ENCODE results near the gene CYTH3. TPM values are rescaled to one million over a fixed set of nuclear protein-coding genes. Genes with fewer than 3 reads are reported as not detected.
A peak's percentile ranks its signal among the peaks of the same experiment; 100 is the strongest.

Gene CYTH3
- total RNA-seq, 5 donors from 2014 or later (not counting 1 experiment from before 2014, with no cell fraction given), result 5.0 to 16.3 (median 12.5) TPM

DNA sequence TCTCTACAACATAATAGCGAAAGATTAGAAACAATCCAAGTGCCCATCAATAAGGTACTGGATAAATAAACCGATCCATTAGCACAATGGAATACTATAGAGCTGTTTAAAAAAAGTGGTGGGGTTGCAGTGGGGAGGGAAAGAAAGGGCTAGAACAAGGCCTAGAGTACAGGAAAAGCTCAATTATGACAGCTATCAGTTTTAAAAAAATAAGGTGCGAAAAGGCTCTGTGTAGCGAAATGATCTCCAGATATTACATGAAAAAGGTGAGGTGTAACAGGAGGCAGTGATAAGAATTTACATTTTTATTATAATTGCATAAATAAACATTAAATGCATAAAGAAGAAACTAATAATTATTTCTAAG, 30.8 kb downstream of the CYTH3 start:
- WGBS (ENCODE audit: insufficient coverage), result no CpG with 5 or more reads among the region's 4 CpGs

DNA sequence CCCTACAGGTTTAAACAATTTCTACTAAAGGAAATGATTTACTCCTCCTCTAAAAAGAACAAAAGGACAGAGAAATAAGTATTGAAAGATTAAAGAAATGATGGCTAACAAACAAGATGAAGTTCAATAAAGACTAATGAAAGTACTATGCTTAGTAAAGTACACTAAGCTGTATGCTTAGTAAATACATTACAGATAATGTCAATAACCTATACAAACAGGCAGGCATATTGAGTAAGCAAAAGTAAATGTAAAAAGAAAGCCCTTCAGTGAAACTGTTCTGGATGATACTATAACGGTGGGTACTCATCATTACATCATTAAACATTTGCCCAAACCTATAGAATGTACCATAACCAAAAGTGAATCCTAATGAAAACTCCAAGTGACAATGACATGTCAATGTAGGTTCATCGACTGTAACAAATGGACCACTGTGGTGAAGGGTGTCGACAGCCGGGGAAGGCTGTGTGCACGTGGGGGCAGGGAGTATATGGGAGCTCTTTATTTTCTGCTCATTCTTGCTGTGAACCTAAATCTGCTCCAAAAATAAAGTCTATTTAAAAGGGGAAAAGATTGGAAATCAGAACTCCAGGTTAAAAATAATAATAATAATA, 34.0 kb downstream of the CYTH3 start:
- Mint-ChIP-seq H3K27me3 (no peaks in the 10 kb centered on the region), H3K36me3 (no peaks in the 10 kb centered on the region), H3K4me3 (no peak overlapping the region), H3K4me1 (peaks cover 18 to 40% (median 25%) of the 10 kb centered on the region in 3 donors), H3K9me3 (no peaks in the 10 kb centered on the region), H3K27ac (peak overlapping the region in 1 of 2 donors; percentile 24)
- Histone ChIP-seq H3K9me3 (no peaks in the 10 kb centered on the region), H3K27me3 (replicated peaks in 1 of 2; ENCODE audit: control insufficient read depth in 2 of 2, extremely low read depth in 1 of 2, insufficient read depth in 2 of 2, low read length in 1 of 2) (no peaks in the 10 kb centered on the region), H3K4me1 (ENCODE audit: control insufficient read depth in 1 of 2, extremely low read depth in 1 of 2, insufficient read depth in 2 of 2, low read length in 2 of 2) (peaks cover 0 to 24% of the 10 kb centered on the region in 2 experiments), H3K4me3 (ENCODE audit: control insufficient read depth in 1 of 2, extremely low read depth in 1 of 2, low read length in 1 of 2) (no peak overlapping the region), H3K36me3 (ENCODE audit: control insufficient read depth in 2 of 2, extremely low read depth in 1 of 2, insufficient read depth in 1 of 2, low read length in 1 of 2) (no peaks in the 10 kb centered on the region), H3K27ac (ENCODE audit: low read length) (no peak overlapping the region)
- ChIA-PET CTCF (no interaction called here), POLR2A (no interaction called here)
- WGBS (ENCODE audit: insufficient coverage), result no CpG with 5 or more reads among the region's 5 CpGs
- no peak for ATAC-seq (replicated peaks in 1 of 4)
- DNase-seq, result no peak

More for the DNA sequence above, 30.8 kb downstream of the CYTH3 start:
- ATAC-seq (replicated peaks in 1 of 4) (no peak), DNase-seq (peak in 1 of 35 experiments; percentile 20)
- peaks cover 5 to 22% (median 11%) of the 10 kb centered on the region in 3 donors for H3K4me1 Mint-ChIP-seq
- no peaks in the 10 kb centered on the region for H3K9me3 ChIP-seq
- H3K4me3 Mint-ChIP-seq, result no peak overlapping the region
- H3K27me3 ChIP-seq (replicated peaks in 1 of 2; ENCODE audit: control insufficient read depth in 2 of 2, extremely low read depth in 1 of 2, insufficient read depth in 2 of 2, low read length in 1 of 2), result no peaks in the 10 kb centered on the region
- no peak overlapping the region for H3K4me3 ChIP-seq (ENCODE audit: control insufficient read depth in 1 of 2, extremely low read depth in 1 of 2, low read length in 1 of 2)
- ChIA-PET POLR2A (interaction anchor here in 1 of 2 donors (1.4 kb wide), 1 partner anchor 20 kb away, joined by 5 read pairs; no protein-coding TSS in a partner anchor), CTCF (interaction anchor here in 1 of 2 donors (0.6 to 1.4 kb wide), 4 partner anchors 20 to 70 kb away, joined by 3 to 12 read pairs (median 4); no protein-coding TSS in a partner anchor)
- H3K9me3 Mint-ChIP-seq, result no peaks in the 10 kb centered on the region
- H3K36me3 ChIP-seq (ENCODE audit: control insufficient read depth in 2 of 2, extremely low read depth in 1 of 2, insufficient read depth in 1 of 2, low read length in 1 of 2), result no peaks in the 10 kb centered on the region
- no peaks in the 10 kb centered on the region for H3K36me3 Mint-ChIP-seq
- peak overlapping the region; percentile 67 for H3K27ac ChIP-seq (ENCODE audit: low read length)
- no peaks in the 10 kb centered on the region for H3K27me3 Mint-ChIP-seq
- peaks cover 0 to 14% of the 10 kb centered on the region in 2 experiments for H3K4me1 ChIP-seq (ENCODE audit: control insufficient read depth in 1 of 2, extremely low read depth in 1 of 2, insufficient read depth in 2 of 2, low read length in 2 of 2)
- peak overlapping the region in 1 of 2 donors; percentile 45 for H3K27ac Mint-ChIP-seq

DNA sequence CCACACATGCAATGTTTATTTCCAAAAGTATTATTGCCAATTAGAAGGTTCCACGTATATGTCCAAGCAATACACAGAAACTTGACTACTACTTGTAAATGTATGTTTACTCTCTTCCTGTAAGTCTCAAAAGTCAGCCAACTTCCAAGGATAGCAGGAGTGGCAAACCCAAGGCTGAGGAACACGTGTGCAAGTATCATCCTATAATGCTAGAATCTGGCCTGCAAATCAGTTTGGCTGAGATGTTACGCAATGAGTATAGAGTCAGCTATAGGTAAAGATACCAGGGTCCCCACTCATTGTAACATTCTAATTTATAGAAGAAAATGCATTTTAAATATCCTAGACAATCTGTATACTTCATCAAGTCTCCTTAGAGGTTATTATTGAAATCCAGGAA, 34.7 kb downstream of the CYTH3 start:
- CTCF ChIA-PET, result interaction anchor here in 1 of 2 donors (0.6 kb wide), 1 partner anchor 207 kb away, joined by 3 read pairs; no protein-coding TSS in a partner anchor
- no peaks in the 10 kb centered on the region for H3K27me3 Mint-ChIP-seq
- H3K27ac ChIP-seq (ENCODE audit: low read length), result no peak overlapping the region
- no peaks in the 10 kb centered on the region for H3K9me3 ChIP-seq
- no peak for ATAC-seq (replicated peaks in 1 of 4)
- POLR2A ChIA-PET, result no interaction called here
- no peaks in the 10 kb centered on the region for H3K27me3 ChIP-seq (replicated peaks in 1 of 2; ENCODE audit: control insufficient read depth in 2 of 2, extremely low read depth in 1 of 2, insufficient read depth in 2 of 2, low read length in 1 of 2)
- H3K9me3 Mint-ChIP-seq, result no peaks in the 10 kb centered on the region
- H3K4me3 ChIP-seq (ENCODE audit: control insufficient read depth in 1 of 2, extremely low read depth in 1 of 2, low read length in 1 of 2), result no peak overlapping the region
- peaks cover 24 to 45% (median 30%) of the 10 kb centered on the region in 3 donors for H3K4me1 Mint-ChIP-seq
- no peak for DNase-seq
- H3K4me1 ChIP-seq (ENCODE audit: control insufficient read depth in 1 of 2, extremely low read depth in 1 of 2, insufficient read depth in 2 of 2, low read length in 2 of 2), result peaks cover 0 to 21% of the 10 kb centered on the region in 2 experiments
- no peaks in the 10 kb centered on the region for H3K36me3 ChIP-seq (ENCODE audit: control insufficient read depth in 2 of 2, extremely low read depth in 1 of 2, insufficient read depth in 1 of 2, low read length in 1 of 2)
- H3K27ac Mint-ChIP-seq, result no peak overlapping the region
- 100% methylated on average over 1 of the region's 3 CpGs for WGBS (ENCODE audit: insufficient coverage)
- no peaks in the 10 kb centered on the region for H3K36me3 Mint-ChIP-seq
- H3K4me3 Mint-ChIP-seq, result no peak overlapping the region

DNA sequence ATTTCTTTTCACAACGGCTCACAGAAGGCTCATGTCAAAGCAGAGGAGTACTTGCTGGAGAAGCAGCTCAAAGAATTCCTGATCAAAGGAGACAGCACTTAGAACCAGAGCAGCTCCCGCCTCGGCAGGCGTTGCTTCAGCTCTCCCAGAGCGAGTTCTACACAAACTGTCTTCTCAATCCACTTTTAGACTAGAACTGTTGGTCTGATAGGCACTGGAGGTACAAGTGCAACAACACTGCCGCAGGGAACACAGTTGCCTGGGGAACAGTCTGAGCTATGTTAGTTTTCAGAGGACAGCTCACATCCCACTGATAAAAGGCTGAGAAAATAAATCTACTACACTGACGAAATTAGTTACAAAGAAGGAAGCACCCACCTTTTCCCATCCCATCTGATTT, 35.4 kb downstream of the CYTH3 start:
- Mint-ChIP-seq H3K4me1 (peaks cover 30 to 52% (median 38%) of the 10 kb centered on the region in 3 donors), H3K27ac (no peak overlapping the region), H3K4me3 (no peak overlapping the region), H3K9me3 (no peaks in the 10 kb centered on the region), H3K36me3 (no peaks in the 10 kb centered on the region), H3K27me3 (no peaks in the 10 kb centered on the region)
- H3K36me3 ChIP-seq (ENCODE audit: control insufficient read depth in 2 of 2, extremely low read depth in 1 of 2, insufficient read depth in 1 of 2, low read length in 1 of 2), result no peaks in the 10 kb centered on the region
- CTCF ChIA-PET, result interaction anchor here in 1 of 2 donors (0.6 kb wide), 2 partner anchors 131 to 206 kb away, joined by 3 read pairs; no protein-coding TSS in a partner anchor
- H3K9me3 ChIP-seq, result no peaks in the 10 kb centered on the region
- H3K27ac ChIP-seq (ENCODE audit: low read length), result no peak overlapping the region
- DNase-seq (no peak), ATAC-seq (replicated peaks in 1 of 4) (no peak)
- 82% methylated on average over 3 of the region's 7 CpGs for WGBS (ENCODE audit: insufficient coverage)
- H3K4me3 ChIP-seq (ENCODE audit: control insufficient read depth in 1 of 2, extremely low read depth in 1 of 2, low read length in 1 of 2), result no peak overlapping the region
- POLR2A ChIA-PET, result no interaction called here
- H3K4me1 ChIP-seq (ENCODE audit: control insufficient read depth in 1 of 2, extremely low read depth in 1 of 2, insufficient read depth in 2 of 2, low read length in 2 of 2), result peaks cover 0 to 24% of the 10 kb centered on the region in 2 experiments
- peaks cover 0 to 5% of the 10 kb centered on the region in 2 experiments for H3K27me3 ChIP-seq (replicated peaks in 1 of 2; ENCODE audit: control insufficient read depth in 2 of 2, extremely low read depth in 1 of 2, insufficient read depth in 2 of 2, low read length in 1 of 2)

DNA sequence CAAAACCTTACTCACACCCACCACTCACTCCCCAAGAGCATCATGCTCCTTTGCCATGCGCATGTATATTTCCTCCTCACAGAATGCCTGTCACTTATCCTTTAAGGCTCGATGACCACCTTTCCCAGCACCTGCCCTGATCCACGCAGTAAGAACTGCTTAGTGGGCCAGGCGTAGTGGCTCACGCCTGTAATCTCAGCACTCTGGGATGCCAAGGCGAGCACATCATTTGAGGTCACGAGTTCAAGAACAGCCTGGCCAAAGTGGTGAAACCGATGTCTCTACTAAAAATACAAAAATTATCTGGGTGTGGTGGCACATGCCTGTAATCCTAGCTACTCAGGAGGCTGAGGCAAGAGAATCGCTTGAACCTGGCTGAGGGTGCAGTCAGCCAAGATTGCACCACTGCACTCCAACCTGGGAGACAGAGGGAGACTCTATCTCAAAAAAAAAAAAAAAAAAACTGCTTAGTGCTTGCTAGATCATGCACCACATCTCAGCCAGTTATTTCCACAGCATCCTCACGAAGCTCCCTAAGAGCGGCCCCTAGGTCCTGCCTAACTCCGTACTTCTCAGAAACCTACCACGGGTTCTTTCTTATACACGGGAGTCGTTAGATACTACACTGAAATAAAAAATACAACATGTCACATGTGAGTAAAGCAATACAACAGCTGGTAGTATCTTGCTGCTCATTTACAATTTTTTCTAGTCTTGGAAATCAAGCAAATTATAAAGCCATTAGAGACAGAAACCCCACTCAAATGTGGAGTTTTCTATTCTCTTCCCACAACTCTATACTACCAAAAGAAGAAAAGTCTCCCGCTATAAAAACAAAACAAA, 37.2 kb downstream of the CYTH3 start:
- no peaks in the 10 kb centered on the region for H3K27me3 Mint-ChIP-seq
- Histone ChIP-seq H3K27ac (ENCODE audit: low read length) (no peak overlapping the region), H3K9me3 (no peaks in the 10 kb centered on the region), H3K27me3 (replicated peaks in 1 of 2; ENCODE audit: control insufficient read depth in 2 of 2, extremely low read depth in 1 of 2, insufficient read depth in 2 of 2, low read length in 1 of 2) (peaks cover 0 to 8% of the 10 kb centered on the region in 2 experiments), H3K4me1 (ENCODE audit: control insufficient read depth in 1 of 2, extremely low read depth in 1 of 2, insufficient read depth in 2 of 2, low read length in 2 of 2) (peaks cover 0 to 24% of the 10 kb centered on the region in 2 experiments), H3K36me3 (ENCODE audit: control insufficient read depth in 2 of 2, extremely low read depth in 1 of 2, insufficient read depth in 1 of 2, low read length in 1 of 2) (no peaks in the 10 kb centered on the region), H3K4me3 (ENCODE audit: control insufficient read depth in 1 of 2, extremely low read depth in 1 of 2, low read length in 1 of 2) (no peak overlapping the region)
- H3K27ac Mint-ChIP-seq, result no peak overlapping the region
- CTCF ChIA-PET, result no interaction called here
- H3K4me1 Mint-ChIP-seq, result peaks cover 32 to 51% (median 39%) of the 10 kb centered on the region in 3 donors
- 97% methylated on average over 10 of the region's 16 CpGs for WGBS (ENCODE audit: insufficient coverage)
- H3K36me3 Mint-ChIP-seq, result no peaks in the 10 kb centered on the region
- ATAC-seq (replicated peaks in 1 of 4) (no peak), DNase-seq (no peak)
- no peak overlapping the region for H3K4me3 Mint-ChIP-seq
- no peaks in the 10 kb centered on the region for H3K9me3 Mint-ChIP-seq
- POLR2A ChIA-PET, result no interaction called here

DNA sequence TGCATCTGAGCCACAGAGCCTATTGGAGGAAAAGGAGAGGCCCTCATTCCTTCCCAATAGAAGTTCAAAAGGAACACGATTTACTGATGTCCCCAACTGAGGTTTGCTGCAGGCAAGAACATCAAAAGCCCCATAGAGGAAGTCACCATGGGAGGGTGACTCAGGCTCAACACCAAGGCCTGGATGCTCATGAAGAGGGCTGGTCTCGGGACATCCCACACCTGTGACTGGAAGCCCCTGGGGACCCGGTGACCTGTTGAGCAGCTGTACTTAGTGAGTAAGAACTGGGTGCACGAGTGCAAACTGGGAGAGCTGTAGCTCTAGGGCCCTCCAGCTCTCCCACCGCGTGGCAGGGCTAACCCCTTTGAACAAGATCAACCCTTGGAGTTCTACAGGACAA, 38.0 kb downstream of the CYTH3 start:
- no peak overlapping the region for H3K4me3 Mint-ChIP-seq
- Histone ChIP-seq H3K4me1 (ENCODE audit: control insufficient read depth in 1 of 2, extremely low read depth in 1 of 2, insufficient read depth in 2 of 2, low read length in 2 of 2) (peaks cover 0 to 20% of the 10 kb centered on the region in 2 experiments), H3K27ac (ENCODE audit: low read length) (no peak overlapping the region), H3K9me3 (no peaks in the 10 kb centered on the region), H3K4me3 (ENCODE audit: control insufficient read depth in 1 of 2, extremely low read depth in 1 of 2, low read length in 1 of 2) (no peak overlapping the region), H3K27me3 (replicated peaks in 1 of 2; ENCODE audit: control insufficient read depth in 2 of 2, extremely low read depth in 1 of 2, insufficient read depth in 2 of 2, low read length in 1 of 2) (peaks cover 0 to 8% of the 10 kb centered on the region in 2 experiments), H3K36me3 (ENCODE audit: control insufficient read depth in 2 of 2, extremely low read depth in 1 of 2, insufficient read depth in 1 of 2, low read length in 1 of 2) (no peaks in the 10 kb centered on the region)
- no peaks in the 10 kb centered on the region for H3K27me3 Mint-ChIP-seq
- WGBS (ENCODE audit: insufficient coverage), result 56% methylated on average over 5 of the region's 6 CpGs
- H3K36me3 Mint-ChIP-seq, result no peaks in the 10 kb centered on the region
- CTCF ChIA-PET, result no interaction called here
- no peak overlapping the region for H3K27ac Mint-ChIP-seq
- POLR2A ChIA-PET, result interaction anchor here in 1 of 2 donors (0.6 kb wide), 1 partner anchor 43 kb away, joined by 4 read pairs; no protein-coding TSS in a partner anchor
- peaks cover 32 to 50% (median 38%) of the 10 kb centered on the region in 3 donors for H3K4me1 Mint-ChIP-seq
- H3K9me3 Mint-ChIP-seq, result no peaks in the 10 kb centered on the region
- peak in 1 of 35 experiments; percentile 12 for DNase-seq
- ATAC-seq (replicated peaks in 1 of 4), result peak in 2 of 4 experiments; percentile 43 to 62
